Hepatocyte (in vitro differentiated cells): ENCODE results near the gene HCLS1. TPM values are rescaled to one million over a fixed set of nuclear protein-coding genes. Genes with fewer than 3 reads are reported as not detected.

Source experiments
- DNase-seq: peaks from one replicate; pipeline ENCODE4 v3.0.0-alpha.2; 2016; ENCODE audit warnings: low spot score
- H2AFZ ChIP-seq: fragments of 200-600 bp; sonication (generic); 2 replicates; pipeline ENCODE4 v1.6.0; 2016; ENCODE audit warnings: antibody characterized with exemption, mild to moderate bottlenecking
- H3K27ac ChIP-seq: fragments of 200-600 bp; sonication (generic); 2 replicates; pipeline ENCODE4 v1.5.1; 2016; ENCODE audit warnings: mild to moderate bottlenecking
- H3K27me3 ChIP-seq: fragments of 200-600 bp; sonication (generic); 2 replicates; pipeline ENCODE4 v1.6.1; 2016
- H3K36me3 ChIP-seq: fragments of 200-600 bp; sonication (generic); replicated peaks from 2 replicates; pipeline ENCODE4 v1.5.1; 2016; ENCODE audit warnings: low read depth; ENCODE audit not compliant: insufficient read depth
- H3K4me1 ChIP-seq: fragments of 200-600 bp; sonication (generic); 2 replicates; pipeline ENCODE4 v1.5.1; 2016; ENCODE audit warnings: mild to moderate bottlenecking, moderate library complexity; ENCODE audit not compliant: insufficient read depth
- H3K4me2 ChIP-seq: fragments of 200-600 bp; sonication (generic); 2 replicates; pipeline ENCODE4 v1.6.0; 2016
- H3K4me3 ChIP-seq: fragments of 200-600 bp; sonication (generic); 2 replicates; pipeline ENCODE4 v1.5.1; 2016; ENCODE audit warnings: mild to moderate bottlenecking
- H3K79me2 ChIP-seq: fragments of 200-600 bp; sonication (generic); 2 replicates; pipeline ENCODE4 v1.6.0; 2017; ENCODE audit warnings: mild to moderate bottlenecking
- H3K9me2 ChIP-seq: fragments of 200-600 bp; sonication (generic); replicated peaks from 2 replicates; pipeline ENCODE4 v1.6.0; 2017; ENCODE audit warnings: mild to moderate bottlenecking; ENCODE audit not compliant: insufficient read depth
- H3K9me3 ChIP-seq: fragments of 200-600 bp; sonication (generic); 2 replicates; pipeline ENCODE4 v1.5.1; 2016; ENCODE audit warnings: low read depth, mild to moderate bottlenecking
- H4K20me1 ChIP-seq: fragments of 200-600 bp; sonication (generic); 2 replicates; pipeline ENCODE4 v1.6.0; 2016; ENCODE audit warnings: mild to moderate bottlenecking; ENCODE audit not compliant: insufficient read depth, poor library complexity, severe bottlenecking
- EZH2 ChIP-seq: fragments of 200-600 bp; sonication (generic); IDR thresholded peaks from 2 replicates; pipeline ENCODE4 v1.6.1; 2016; ENCODE audit warnings: antibody characterized with exemption, mild to moderate bottlenecking, borderline replicate concordance
- EZH2phosphoT487 ChIP-seq: fragments of 200-600 bp; sonication (generic); IDR thresholded peaks from one replicate; pipeline ENCODE4 v1.6.1; 2018; ENCODE audit warnings: antibody characterized with exemption, mild to moderate bottlenecking, low read depth, moderate library complexity; ENCODE audit not compliant: unreplicated experiment, severe bottlenecking
- WGBS: methylation state at CpG from one replicate; pipeline ENCODE4 v1.1.6; 2016; ENCODE audit warnings: low lambda C conversion rate; ENCODE audit errors: missing lambda C conversion rate; 5-methylcytosine and 5-hydroxymethylcytosine counted together
- polyA plus RNA-seq: library from polyadenylated mRNA; unstranded; fragments of >200 nt; fragmentation: Nextera tagmentation; extraction: Ambion mirVana; gene quantifications from 2 replicates; pipeline ENCODE4 v1.2.1, GENCODE V29; 2016
- total RNA-seq: library from RNA; depleted of rRNA; stranded (reverse); fragments of >200 nt; gene quantifications from 2 replicates; pipeline ENCODE4 v1.2.3, GENCODE V29; 2014
- TF ChIP-seq, protein P1 (sequence below): fragments of 200-600 bp; sonication (generic); IDR thresholded peaks from 2 replicates; pipeline ENCODE4 v1.5.1; 2016; ENCODE audit warnings: antibody characterized with exemption, mild to moderate bottlenecking; ENCODE audit not compliant: poor library complexity

HCLS1 gene
- total and polyA plus RNA-seq, 2 experiments from 2014 or later, result 1.3 TPM; not detected in 1

DNA sequence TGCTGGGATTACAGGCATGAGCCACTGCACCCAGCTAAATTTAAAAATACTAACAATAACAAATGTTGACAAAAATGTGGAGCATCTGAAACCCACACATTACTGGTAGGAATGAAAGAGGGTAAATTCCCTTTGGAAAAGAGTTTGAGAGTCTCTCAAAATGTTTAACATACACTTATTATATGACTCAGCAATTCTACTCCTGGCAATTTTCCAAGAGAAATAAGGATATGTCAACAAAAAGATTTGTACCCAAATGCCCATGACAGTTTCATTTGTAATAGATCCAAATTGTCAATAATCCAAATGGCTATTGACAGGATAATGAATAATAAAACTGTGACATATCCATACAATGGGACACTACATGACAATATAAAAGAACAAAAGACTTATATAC lies 9.0 kb downstream of the HCLS1 start:
- Histone ChIP-seq H2AFZ (no peak overlapping the region), H4K20me1 (no peaks in the 10 kb centered on the region), H3K79me2 (no peaks in the 10 kb centered on the region), H3K9me2 (no peaks in the 10 kb centered on the region), H3K27me3 (no peaks in the 10 kb centered on the region), H3K36me3 (no peaks in the 10 kb centered on the region), H3K27ac (no peak overlapping the region), H3K4me3 (no peak overlapping the region), H3K4me1 (no peaks in the 10 kb centered on the region), H3K4me2 (no peak overlapping the region), H3K9me3 (no peaks in the 10 kb centered on the region)
- DNase-seq, result no peak
- no peak for TF ChIP-seq EZH2
- TF ChIP-seq EZH2phosphoT487, result no peak
- TF ChIP-seq, protein P1, sequence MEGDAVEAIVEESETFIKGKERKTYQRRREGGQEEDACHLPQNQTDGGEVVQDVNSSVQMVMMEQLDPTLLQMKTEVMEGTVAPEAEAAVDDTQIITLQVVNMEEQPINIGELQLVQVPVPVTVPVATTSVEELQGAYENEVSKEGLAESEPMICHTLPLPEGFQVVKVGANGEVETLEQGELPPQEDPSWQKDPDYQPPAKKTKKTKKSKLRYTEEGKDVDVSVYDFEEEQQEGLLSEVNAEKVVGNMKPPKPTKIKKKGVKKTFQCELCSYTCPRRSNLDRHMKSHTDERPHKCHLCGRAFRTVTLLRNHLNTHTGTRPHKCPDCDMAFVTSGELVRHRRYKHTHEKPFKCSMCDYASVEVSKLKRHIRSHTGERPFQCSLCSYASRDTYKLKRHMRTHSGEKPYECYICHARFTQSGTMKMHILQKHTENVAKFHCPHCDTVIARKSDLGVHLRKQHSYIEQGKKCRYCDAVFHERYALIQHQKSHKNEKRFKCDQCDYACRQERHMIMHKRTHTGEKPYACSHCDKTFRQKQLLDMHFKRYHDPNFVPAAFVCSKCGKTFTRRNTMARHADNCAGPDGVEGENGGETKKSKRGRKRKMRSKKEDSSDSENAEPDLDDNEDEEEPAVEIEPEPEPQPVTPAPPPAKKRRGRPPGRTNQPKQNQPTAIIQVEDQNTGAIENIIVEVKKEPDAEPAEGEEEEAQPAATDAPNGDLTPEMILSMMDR, result no peak

DNA sequence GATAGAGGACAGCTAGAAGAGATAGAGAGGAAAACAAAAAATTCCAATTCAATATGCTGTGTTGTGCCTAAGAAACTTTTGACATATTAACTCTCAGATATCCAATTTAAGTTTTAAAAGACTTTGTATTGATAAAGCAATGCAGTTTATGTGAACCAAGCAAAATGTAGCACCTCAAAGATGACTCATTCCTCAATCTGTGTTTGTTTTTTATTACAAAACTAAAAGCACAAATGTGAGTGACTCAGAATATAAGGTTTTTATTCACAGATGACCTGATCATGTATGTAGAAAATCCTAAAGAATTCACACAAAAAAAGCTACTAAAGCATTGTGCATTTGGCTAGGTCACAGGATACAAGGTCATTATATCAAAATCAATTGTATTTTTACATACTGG lies 11.1 kb downstream of the HCLS1 start:
- no peaks in the 10 kb centered on the region for H3K4me1 ChIP-seq
- no peaks in the 10 kb centered on the region for H3K27me3 ChIP-seq
- H3K79me2 ChIP-seq, result no peaks in the 10 kb centered on the region
- no peaks in the 10 kb centered on the region for H3K9me2 ChIP-seq
- H3K27ac ChIP-seq, result no peak overlapping the region
- no peak overlapping the region for H3K4me3 ChIP-seq
- no peaks in the 10 kb centered on the region for H3K36me3 ChIP-seq
- H2AFZ ChIP-seq, result no peak overlapping the region
- TF ChIP-seq, protein P1, result no peak
- TF ChIP-seq EZH2phosphoT487 (no peak), EZH2 (no peak)
- no peaks in the 10 kb centered on the region for H3K9me3 ChIP-seq
- no peak overlapping the region for H3K4me2 ChIP-seq
- no peaks in the 10 kb centered on the region for H4K20me1 ChIP-seq
- DNase-seq, result no peak

GRCh38 chr3:121648219-121648958 lies 12.3 kb downstream of the HCLS1 start:
- H3K36me3 ChIP-seq, result no peaks in the 10 kb centered on the region
- H3K9me2 ChIP-seq, result no peaks in the 10 kb centered on the region
- H3K4me2 ChIP-seq, result no peak overlapping the region
- H3K79me2 ChIP-seq, result no peaks in the 10 kb centered on the region
- DNase-seq, result no peak
- TF ChIP-seq, protein P1, result no peak
- TF ChIP-seq EZH2 (no peak), EZH2phosphoT487 (no peak)
- H3K9me3 ChIP-seq, result no peaks in the 10 kb centered on the region
- H3K4me3 ChIP-seq, result no peak overlapping the region
- no peak overlapping the region for H2AFZ ChIP-seq
- H4K20me1 ChIP-seq, result no peaks in the 10 kb centered on the region
- H3K4me1 ChIP-seq, result no peaks in the 10 kb centered on the region
- H3K27me3 ChIP-seq, result no peaks in the 10 kb centered on the region
- no peak overlapping the region for H3K27ac ChIP-seq
- 85% methylated on average over 6 of the region's 6 CpGs for WGBS

- no peak for TF ChIP-seq EZH2
- no peak for TF ChIP-seq EZH2phosphoT487
- TF ChIP-seq, protein P1, result no peak
- H2AFZ ChIP-seq, result no peak overlapping the region
- no peaks in the 10 kb centered on the region for H4K20me1 ChIP-seq
- no peak overlapping the region for H3K27ac ChIP-seq
- no peaks in the 10 kb centered on the region for H3K9me2 ChIP-seq
- no peaks in the 10 kb centered on the region for H3K9me3 ChIP-seq
- H3K4me2 ChIP-seq, result no peak overlapping the region
- 94% methylated on average over 5 of the region's 5 CpGs for WGBS
- no peaks in the 10 kb centered on the region for H3K4me1 ChIP-seq
- no peaks in the 10 kb centered on the region for H3K27me3 ChIP-seq
- H3K36me3 ChIP-seq, result no peaks in the 10 kb centered on the region
- H3K4me3 ChIP-seq, result no peak overlapping the region
- no peaks in the 10 kb centered on the region for H3K79me2 ChIP-seq
- no peak for DNase-seq
Measured at GRCh38 chr3:121645054-121645453, 15.6 kb downstream of the HCLS1 start.
